Glomerular visceral epithelial cell (primary cell): ENCODE results near the gene LPIN1.
"Not testable (repeated sequence)": the region's sequence is repeated elsewhere in the genome, so short reads cannot be mapped to it uniquely, and the experiment has no call there.

Source experiments
- DNase-seq: peaks from one replicate; pipeline ENCODE4 v3.0.0-alpha.2; 2016; ENCODE audit errors: extremely low spot score

Gene LPIN1

DNA sequence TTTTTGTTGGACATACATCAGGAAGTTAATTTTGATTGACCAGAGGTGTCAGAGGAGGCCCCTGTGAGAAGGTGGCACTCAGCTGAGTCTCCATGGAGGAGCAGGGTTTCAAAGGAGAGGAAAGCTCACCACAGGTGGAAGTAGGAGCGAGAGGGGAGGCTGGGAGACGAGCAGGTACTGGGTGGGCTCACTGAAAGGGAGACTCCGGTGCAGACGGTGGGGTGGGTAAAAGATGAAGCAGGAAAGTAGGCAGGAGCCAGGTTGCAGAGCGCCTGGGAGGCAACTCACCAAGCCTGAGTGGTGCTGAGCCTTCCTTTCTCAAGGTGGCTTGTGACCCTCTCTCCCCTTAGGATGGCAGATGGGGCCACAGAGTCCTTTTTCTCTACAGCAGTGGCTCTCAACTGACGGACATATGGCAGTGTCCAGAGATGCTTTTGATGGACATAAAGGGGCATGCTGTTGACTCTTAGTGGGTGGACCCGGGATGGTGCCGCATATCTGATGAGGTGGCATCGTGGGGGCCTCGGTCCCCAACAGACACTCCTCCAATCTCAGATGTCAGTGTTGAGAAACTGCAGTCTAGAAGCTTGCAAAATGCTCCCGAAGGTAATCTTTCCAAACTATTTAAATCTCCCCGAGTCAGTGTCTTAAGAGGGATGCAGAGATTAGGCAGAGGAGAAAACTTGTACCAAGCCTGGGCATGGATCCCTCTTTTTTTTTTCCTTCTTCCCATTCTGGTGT, 64.0 kb downstream of the LPIN1 start:
- no peak for DNase-seq

DNA sequence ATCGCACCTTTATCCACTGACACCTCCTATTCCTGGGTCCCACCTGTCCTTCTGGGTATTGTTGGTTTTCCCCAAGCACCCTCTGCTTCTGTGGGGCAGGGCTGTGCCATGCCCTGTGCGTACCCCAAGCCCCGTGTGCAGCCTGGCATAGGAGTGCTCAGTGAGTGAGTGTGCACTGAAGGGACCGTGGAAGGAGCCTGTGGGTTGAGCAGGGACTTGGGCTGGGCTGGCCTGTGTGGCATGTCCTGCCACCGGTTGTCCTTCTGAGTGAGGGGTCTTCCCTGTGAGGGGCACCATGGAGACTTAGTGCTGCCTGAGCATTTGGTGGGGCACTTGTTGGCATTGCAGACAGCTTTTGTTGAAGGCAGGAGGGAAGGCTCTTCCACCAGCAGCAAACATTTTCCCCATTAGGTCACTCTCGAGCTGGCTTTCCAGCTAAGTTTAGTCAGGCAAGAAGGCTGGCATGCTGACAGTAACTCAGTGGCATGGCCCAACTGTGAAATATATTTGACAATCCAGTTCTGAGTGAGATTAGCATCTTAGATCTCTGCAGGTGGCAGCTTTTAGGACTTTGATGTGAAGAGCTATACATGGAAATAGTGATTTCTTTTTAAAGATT, 64.7 kb downstream of the LPIN1 start:
- DNase-seq = no peak

DNA sequence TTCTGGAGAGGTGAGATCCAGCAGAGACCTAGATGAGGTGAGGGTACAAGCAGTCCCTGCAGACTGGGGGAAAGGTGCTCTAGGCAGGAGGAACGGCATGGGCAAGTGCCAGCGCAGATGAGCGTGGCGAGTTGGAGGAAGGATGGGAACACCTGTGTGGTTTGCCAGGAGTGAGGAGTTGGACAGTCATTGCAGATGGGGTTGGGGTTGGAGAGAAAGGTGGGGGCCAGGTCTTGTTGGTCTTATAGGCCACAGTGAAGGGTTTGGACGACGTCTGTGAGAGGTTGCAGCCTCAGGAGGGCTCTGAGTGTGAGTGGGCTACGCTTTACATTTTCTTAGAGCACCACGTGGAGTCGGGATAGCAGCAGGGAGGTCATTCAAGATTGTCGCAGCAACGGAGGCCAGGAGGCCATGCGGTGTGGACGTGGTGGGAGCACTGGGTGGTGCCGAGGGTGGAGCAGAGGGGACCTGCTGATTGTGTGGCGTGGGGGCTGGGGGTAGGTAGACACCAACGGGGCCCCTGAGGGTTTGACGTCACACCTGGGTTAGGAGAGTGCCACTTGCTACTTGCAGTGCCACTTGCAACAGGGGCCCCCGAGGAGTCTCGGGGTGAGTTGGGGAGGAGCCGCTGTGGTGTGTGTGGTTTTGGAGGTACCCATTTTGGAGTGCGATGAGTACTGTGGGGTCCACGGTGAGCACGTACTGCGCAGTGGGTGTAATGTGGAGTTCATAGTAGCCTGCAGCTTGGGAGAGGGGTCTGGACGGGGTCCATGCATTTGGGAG, 66.2 kb downstream of the LPIN1 start:
- DNase-seq = no peak

DNA sequence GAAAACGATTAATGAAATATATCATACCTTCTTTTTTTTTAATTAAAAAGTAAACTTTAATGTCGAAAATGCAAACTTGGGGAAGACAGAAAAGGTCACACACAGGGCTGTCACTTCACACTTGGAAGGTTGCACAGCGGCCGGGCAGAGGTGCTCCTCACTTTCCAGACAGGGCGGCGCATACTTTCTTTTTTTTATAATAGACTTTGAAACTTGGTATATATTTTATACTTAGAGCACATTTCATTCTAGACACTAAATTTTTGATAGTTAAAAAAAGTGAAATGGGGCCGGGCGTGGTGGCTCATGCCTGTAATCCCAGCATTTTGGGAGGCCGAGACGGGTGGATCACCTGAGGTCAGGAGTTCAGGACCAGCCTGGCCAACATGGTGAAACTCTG, 66.9 kb downstream of the LPIN1 start:
- not testable (repeated sequence) for DNase-seq

DNA sequence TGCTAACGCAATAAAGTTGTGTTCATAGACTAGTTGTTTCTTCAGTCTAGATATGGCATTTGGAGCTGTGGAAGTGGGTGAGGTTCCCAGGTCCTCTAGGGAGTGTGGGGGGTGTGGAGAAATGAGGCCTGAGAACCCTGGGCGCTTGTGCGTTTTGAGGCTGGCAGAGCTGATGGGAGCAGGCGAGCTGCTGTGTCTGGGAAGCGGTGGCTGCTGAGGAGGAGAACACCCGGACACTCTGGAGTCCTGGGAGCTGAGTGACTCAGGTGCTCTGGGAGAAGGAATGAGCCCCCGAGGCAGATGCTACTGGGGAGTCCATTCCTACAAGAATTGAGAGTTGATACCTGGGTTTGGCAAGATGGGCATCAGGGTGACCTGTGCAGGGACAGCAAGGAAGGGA, 67.5 kb downstream of the LPIN1 start:
- no peak for DNase-seq

DNA sequence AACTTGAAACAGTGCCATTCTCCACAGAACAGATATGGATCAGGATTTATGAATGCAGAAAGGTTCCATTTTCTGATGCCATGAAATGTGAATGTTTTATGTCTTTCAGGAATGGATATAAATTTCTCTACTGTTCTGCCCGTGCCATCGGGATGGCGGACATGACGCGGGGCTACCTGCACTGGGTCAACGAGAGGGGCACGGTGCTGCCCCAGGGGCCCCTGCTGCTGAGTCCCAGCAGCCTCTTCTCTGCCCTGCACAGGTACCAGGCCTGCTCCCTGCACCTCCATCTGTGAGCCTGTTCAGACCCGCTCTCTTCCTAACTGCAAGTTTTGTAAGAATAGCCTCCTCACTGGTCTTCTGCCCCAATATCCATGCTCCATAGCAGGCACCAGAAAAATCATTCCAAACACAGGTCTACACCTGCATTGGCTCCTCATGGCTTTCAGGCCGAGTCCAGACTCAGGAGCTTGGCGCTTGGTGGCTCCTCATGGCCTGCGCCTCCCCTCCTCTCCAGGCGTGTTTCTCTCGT, 68.6 kb downstream of the LPIN1 start:
- DNase-seq = no peak

DNA sequence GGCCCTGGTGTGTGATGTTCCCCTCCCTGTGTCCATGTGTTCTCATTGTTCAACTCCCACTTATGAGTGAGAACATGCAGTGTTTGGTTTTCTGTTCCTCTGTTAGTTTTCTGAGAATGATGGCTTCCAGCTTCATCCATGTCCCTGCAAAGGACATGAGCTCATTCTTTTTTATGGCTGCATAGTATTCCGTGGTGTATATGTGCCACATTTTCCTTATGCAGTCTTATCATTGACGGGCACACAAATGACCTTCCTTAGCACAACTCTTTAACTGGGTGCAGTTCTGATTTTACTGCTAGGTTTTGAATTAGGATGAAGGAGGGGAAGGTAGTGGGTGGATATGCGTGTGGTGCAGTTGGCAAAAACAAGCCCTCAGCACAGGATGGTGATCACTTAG, 70.5 kb downstream of the LPIN1 start:
- not testable (repeated sequence) for DNase-seq

DNA sequence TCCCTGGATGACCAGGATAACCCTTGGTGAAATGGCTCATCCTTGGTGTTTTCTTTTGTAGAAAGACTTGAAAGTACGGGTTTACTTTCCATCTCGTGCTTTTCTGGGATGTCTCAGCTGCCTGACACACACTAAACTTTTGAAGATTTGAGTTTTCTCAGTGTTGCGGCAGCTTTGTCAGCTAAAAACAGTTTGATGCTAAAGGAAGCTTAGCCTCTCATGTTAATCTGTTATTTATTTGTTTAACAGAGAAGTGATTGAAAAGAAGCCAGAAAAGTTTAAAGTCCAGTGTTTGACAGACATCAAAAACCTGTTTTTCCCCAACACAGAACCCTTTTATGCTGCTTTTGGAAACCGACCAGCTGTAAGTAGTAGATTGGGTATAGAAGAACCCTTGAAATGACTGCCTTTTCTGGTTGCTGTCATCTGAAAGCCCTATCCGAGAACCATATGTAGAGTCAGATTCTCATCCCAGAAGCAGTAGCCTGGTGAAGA, 72.8 kb downstream of the LPIN1 start:
- no peak for DNase-seq

DNA sequence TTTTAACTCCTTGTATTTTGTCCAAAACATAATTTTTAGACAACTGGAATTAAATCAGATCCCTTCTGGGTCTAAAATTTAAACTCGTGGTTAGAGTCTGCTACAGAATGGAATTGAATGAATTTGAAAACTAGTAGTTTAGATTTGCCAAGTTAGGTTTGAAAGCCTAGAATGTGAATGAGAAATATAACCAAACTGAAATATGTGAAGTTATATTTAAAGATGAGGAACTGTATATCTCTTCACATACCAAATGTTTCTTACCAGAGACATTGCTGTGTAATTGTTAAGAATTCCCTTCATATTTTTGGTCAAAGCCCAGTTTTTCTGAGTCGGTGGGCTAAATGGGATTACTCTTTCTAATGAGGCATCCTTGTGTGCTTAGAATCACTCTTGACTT, 74.2 kb downstream of the LPIN1 start:
- no peak for DNase-seq

DNA sequence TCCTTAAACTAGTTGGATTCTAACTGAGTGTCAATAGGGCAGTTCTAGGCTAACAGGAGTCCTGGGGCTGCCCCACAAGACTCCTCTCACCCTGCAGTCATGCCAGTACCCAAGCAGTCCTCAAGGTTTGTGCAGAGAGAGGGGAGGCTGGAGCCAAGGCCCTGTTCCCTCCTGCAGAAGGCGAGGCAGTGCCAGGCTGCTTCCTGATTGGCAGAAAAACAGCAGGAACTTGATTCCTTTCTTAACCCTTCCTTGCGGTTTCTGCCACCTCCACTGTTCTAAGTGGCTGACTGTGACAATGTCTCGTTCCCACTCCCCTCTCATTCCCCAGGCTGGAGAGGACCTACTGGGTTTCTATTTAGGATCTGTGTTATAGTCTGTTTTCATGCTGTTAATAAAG, 75.3 kb downstream of the LPIN1 start:
- no peak for DNase-seq

DNA sequence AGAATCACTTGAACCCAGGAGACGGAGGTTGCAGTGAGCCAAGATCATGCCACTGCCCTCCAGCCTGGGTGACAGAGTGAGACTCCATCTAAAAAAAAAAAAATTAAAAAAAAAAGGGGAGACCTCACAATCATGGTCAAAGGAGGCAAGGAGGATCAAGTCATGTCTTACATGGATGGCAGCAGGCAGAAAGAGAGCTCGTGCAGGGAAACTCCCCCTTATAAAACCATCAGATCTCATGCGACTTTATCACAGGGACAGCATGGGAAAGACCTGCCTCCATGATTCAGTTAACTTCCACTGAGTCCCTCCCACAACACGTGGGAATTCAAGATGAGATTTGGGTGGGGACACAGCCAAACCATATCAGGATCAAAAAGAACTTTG, 75.9 kb downstream of the LPIN1 start:
- not testable (repeated sequence) for DNase-seq

DNA sequence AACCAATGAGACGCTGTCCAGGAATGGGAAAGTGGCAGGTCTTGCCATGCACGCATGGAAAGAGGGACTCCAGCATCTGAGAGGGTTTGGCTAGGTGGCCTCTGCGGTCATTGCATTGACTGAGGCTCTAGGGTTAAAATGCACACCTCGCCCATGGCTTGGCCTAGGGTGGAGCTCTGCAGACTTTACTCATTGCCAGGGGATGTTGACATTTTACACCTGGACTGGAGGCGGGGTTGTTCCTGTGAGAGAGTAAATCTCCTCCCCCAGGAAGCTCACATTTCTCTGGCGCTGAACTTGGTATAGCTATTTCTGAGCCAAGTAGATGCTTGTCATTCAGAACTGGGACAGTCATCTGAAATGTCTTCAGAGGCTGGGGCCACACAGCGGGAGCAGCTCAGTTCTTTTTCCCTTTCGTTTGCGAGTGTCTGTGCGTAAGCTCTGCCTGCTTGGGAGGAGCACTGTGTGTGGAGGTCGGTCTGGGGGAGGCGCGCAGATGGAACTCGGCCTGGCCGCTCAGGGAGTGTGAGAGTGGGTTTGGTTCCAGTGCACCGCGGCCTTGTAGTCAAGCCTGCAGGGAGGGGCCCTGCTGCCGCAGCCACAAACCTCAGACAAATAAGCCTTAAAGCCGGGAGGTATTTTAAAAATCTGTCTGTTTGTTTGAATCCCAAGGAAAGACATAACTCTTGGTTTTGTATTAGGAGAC, 76.5 kb downstream of the LPIN1 start:
- no peak for DNase-seq

DNA sequence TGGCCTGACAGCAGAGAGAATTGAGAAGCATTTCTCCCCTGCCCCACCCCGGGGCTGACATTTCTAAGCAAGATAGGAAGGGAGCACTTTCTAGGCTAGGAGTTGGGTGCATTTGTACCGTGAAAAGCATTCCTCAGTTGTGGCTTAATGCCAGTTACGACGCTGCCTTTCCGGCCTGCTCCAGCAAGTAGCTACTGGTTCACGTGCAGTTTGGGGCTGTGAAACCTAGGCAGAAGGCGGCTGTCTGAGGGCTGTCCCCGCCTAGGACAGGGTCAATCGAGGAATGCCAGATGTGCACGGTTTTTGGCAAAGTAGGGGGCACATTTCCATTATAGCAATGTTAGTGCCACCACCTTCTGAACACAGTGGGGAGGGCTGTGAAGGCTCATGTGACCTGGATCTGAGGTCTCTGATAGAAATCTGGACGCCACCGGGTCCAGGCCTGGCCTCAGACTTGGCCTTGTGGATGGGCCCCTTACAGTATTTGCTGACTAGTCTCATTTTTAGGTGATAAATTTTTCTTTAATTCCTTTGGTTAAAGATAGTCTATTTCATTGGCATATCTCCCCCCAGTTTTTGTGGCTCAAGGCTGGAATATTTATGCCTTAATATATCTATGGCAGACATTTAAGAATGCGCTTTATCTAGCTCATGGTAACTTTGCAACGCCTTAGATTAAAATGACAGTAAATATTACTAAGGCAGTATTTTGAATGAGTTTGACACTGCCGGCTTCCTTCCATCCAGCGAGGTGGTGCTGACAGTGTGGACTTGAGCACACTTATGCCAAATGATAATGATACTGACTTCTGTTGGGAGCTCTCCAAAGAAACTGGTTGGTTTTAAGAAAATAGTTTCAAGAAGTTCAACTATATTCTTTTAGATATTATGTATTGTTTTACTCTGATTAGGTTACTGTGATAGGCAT, 78.7 kb downstream of the LPIN1 start:
- DNase-seq = no peak

DNA sequence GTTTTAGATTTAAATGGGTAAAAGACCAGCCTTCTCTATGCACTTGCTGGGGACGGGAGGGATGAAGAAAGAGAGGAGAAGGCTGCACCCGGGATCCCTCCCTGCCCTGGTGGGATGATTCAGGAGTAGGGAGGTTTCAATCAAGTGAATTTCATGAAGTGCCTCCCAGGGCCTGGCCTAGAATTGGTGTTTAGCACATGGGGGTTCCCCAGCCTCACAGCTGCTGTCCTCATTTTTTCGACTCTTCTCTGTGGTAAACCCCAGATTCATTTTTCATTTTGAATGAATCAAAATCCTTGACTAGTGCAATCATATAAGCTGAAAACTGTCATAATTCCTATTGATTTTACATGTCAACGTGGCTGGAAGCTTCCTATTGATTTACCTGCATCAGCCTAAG, 81.1 kb downstream of the LPIN1 start:
- DNase-seq = no peak

DNA sequence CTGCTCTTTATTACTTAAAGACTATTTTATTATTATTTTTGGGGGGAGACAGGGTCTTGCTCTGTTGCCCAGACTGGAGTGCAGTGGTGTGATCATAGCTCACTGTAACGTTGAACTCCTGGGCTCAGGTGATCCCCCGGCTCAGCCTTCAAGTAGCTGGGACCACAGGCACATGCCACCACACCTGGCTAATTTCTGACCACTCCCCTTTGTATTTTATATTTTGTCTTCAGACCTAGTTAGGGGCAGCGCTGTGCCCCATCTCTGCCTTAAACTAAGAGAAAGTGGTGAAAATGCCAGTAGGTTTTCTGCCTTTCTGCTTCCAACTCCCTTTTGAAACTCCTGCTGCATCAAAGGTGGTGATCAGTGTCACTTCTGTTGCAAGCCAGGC, 82.5 kb downstream of the LPIN1 start:
- no peak for DNase-seq

DNA sequence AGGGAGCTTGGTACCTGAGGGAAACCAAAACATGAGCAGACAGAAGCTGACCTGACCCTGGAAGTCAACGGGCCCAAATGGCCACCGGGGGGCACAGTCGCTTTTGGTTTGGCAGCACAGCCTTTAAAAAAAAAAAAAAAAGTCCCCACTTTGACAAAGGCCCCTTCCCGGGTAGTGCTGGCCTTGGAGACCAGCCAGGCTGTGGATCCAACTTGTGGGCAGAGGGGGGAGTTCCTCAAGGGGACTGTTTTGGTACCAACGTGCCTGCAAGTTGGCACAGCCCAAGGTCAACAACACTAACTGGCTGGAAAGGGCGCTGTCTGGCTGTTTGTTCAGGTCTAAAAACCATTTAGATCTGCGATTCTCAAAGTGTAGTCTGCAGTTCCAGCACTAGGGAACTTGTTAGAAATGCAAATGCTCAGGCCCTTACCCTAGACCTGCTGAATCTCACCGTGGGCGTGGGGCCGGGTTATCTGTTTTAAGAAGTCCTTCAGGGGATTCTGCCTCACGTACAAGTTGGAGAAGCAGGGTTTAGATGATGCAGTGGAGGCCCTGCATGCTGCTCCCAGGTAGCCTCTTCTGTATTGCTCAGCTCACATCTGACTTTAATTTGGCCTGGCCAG, 83.0 kb downstream of the LPIN1 start:
- DNase-seq = peak; percentile 54

DNA sequence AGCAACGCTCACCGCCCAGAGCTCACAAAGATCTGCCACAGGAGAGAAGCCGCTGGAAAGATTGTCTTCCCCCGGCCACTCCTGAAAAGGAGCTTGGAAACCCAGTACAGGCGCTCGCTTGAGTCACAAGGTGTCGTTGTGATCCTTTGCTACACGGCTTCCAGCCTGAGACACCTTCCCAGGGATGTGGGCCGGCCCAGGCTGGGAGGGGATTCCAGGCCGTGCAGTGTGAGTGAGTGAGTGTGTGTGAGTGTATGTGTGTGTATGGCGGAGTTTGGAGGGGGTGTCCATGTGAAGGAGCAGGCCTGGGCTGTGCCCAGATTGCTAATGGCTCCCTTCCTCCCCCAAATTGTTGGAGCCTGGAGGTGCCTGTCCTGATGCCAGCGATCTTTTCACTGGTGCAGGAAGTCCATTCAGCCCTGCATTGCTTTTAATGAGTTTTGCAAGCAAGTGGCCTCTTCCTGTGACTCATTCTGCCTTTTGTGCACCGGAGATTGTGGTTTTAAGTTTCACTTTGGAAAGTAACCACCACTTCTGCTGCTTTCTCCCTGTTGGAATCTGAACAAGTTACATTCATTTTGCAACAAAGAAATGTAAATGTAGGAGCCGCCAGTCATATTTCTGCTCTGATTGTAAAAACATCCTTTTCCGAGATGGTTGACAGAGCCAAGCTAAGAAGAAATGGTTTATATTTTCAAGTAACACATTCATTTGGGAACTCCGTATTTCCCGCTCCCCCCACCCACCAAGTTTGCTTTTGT, 83.7 kb downstream of the LPIN1 start:
- peak; percentile 87 for DNase-seq

DNA sequence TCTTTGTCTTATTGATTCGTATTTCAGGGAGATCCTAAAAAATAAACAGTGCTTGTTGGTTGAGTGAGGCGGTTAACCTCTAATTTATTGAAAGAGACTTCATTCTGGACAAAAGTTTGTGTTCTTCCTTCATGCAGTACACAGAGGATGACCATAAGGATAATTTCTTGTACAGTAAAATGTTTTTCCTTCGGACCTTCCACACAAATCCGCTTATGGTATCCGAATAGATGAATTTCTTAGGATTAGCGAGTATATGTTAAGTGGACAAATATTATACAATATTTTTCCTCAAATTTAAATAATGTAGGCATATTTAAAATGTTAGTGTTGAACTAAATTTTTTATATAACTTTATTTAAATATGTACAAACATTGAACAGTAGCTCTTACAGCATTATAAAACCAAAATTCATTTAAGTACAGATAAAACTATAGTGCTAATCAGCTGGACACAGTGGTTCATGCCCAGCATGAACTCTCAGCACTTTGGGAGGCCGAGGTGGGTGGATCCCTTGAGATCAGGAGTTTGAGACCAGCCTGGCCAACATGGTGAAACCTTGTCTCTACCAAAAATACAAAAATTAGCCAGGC, 84.4 kb downstream of the LPIN1 start:
- DNase-seq = no peak

DNA sequence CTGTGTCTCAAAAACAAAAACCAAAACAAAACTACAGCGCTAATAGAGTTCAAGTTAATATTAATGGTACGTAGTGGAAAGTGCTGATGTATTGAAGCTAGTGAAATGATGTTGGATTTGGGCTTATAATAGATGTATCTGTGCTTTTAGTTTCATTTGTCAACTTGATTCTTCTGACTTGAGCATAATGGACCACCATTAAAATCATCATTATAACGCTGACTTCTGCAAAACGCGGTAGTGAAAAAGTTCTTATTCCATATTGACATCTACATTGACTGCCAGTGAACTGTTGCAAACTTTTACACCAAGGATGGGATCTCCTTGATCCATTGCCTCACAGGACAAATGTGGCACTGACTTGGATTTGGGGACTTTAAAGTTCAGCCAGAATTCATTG, 85.0 kb downstream of the LPIN1 start:
- no peak for DNase-seq
